Fibroblast of lung (primary cell): Measurements from ENCODE around the gene STXBP5L. TPM values are rescaled to one million over a fixed set of nuclear protein-coding genes. Genes with fewer than 3 reads are reported as not detected.

ENCODE experiments used
- DNase-seq, 2 donors: peaks; one replicate each; pipeline versions ENCODE4 v3.0.0 to v3.0.0-alpha.2; 2010; ENCODE audit warnings: low read depth in 2 of 2
- H2AFZ ChIP-seq: 2 replicates; pipeline ENCODE4 v1.5.1; 2012; ENCODE audit warnings: low read length, control low read depth, inconsistent platforms
- H3K27ac ChIP-seq: 2 replicates; pipeline ENCODE4 v1.5.1; 2011; ENCODE audit warnings: low read length, control low read depth; ENCODE audit not compliant: insufficient read depth
- H3K27me3 ChIP-seq: 2 replicates; pipeline ENCODE4 v1.5.1; 2011; ENCODE audit warnings: mild to moderate bottlenecking, low read length; ENCODE audit not compliant: control insufficient read depth, insufficient read depth
- H3K36me3 ChIP-seq: 2 replicates; pipeline ENCODE4 v1.5.1; 2011; ENCODE audit warnings: low read length; ENCODE audit not compliant: control insufficient read depth, insufficient read depth
- H3K4me1 ChIP-seq: 2 replicates; pipeline ENCODE4 v1.5.1; 2011; ENCODE audit warnings: low read length; ENCODE audit not compliant: control insufficient read depth, insufficient read depth; ENCODE audit errors: extremely low read depth
- H3K4me2 ChIP-seq: 2 replicates; pipeline ENCODE4 v1.5.1; 2011; ENCODE audit warnings: low read length, control low read depth; ENCODE audit not compliant: insufficient read depth; ENCODE audit errors: extremely low read depth
- H3K4me3 ChIP-seq, 4 experiments: fragments of 200-600 bp in 1 of 4; sonication (generic) in 1 of 4; replicated peaks in 1 of 4; 2 replicates each; pipeline ENCODE4 v1.5.1; 2011 to 2016; ENCODE audit warnings: low read length in 4 of 4, low read depth in 3 of 4, mild to moderate bottlenecking in 3 of 4, control low read depth in 2 of 4, inconsistent platforms in 1 of 4, mixed read lengths in 1 of 4; ENCODE audit not compliant: insufficient read depth in 1 of 4; ENCODE audit errors: control extremely low read depth in 1 of 4
- H3K79me2 ChIP-seq: 2 replicates; pipeline ENCODE4 v1.5.1; 2012; ENCODE audit warnings: mild to moderate bottlenecking, low read length, inconsistent platforms; ENCODE audit not compliant: control insufficient read depth, insufficient read depth
- H3K9ac ChIP-seq: 2 replicates; pipeline ENCODE4 v1.5.1; 2011; ENCODE audit warnings: mild to moderate bottlenecking, low read length, control low read depth; ENCODE audit not compliant: insufficient read depth
- H3K9me3 ChIP-seq: 2 replicates; pipeline ENCODE4 v1.5.1; 2012; ENCODE audit warnings: low read depth, low read length; ENCODE audit not compliant: control insufficient read depth, insufficient read depth
- H4K20me1 ChIP-seq: 2 replicates; pipeline ENCODE4 v1.5.1; 2011; ENCODE audit warnings: low read length; ENCODE audit not compliant: control insufficient read depth, insufficient read depth; ENCODE audit errors: extremely low read depth
- CTCF ChIP-seq, 2 donors: IDR thresholded peaks in 1 of 2; conservative IDR thresholded peaks in 1 of 2; 1 replicate in 1 of 2; 2 replicates in 1 of 2; pipeline ENCODE4 v1.5.1; 2011 to 2012; ENCODE audit warnings: low read length in 2 of 2, control low read depth in 1 of 2, inconsistent platforms in 1 of 2, low read depth in 1 of 2, mild to moderate bottlenecking in 1 of 2
- EZH2 ChIP-seq: IDR thresholded peaks from 2 replicates; pipeline ENCODE4 v1.5.1; 2012; ENCODE audit warnings: low read length, control low read depth, mild to moderate bottlenecking; ENCODE audit errors: missing control alignments
- polyA plus RNA-seq, 2 donors: library from polyadenylated mRNA; depleted of rRNA in 1 of 2; stranded (reverse) in 1 of 2; unstranded in 1 of 2; fragments of >200 nt; gene quantifications; 2 replicates each; pipeline ENCODE4 v1.2.1, GENCODE V29; 2011 to 2012; ENCODE audit warnings: missing spikeins in 1 of 2
- total RNA-seq: library from RNA; depleted of rRNA; stranded (reverse); fragments of >200 nt; gene quantifications from 2 replicates; pipeline ENCODE4 v1.2.1, GENCODE V29; 2014

STXBP5L gene
- total and polyA plus RNA-seq, 2 donors (not counting 1 experiment from before 2014, with no cell fraction given), result not detected

- no peak for DNase-seq
- Histone ChIP-seq H3K4me3 (no peak overlapping the region), H3K9ac (no peak overlapping the region), H3K36me3 (no peaks in the 10 kb centered on the region), H3K79me2 (no peaks in the 10 kb centered on the region), H4K20me1 (no peaks in the 10 kb centered on the region), H3K9me3 (no peaks in the 10 kb centered on the region), H3K27me3 (no peaks in the 10 kb centered on the region), H3K4me2 (no peak overlapping the region), H2AFZ (no peak overlapping the region), H3K4me1 (no peaks in the 10 kb centered on the region), H3K27ac (no peak overlapping the region)
- TF ChIP-seq EZH2 (no peak), CTCF (conservative IDR thresholded peaks at IDR 0.05 in 1 of 2, IDR thresholded peaks at IDR 0.05 in 1 of 2; ENCODE audit: low read depth in 1 of 2, low read length in 2 of 2) (no peak)
Observed at GRCh38 chr3:121414924-121415323, 506.9 kb downstream of the STXBP5L start.

GRCh38 chr3:121418182-121418581, 510.2 kb downstream of the STXBP5L start:
- TF ChIP-seq CTCF (conservative IDR thresholded peaks at IDR 0.05 in 1 of 2, IDR thresholded peaks at IDR 0.05 in 1 of 2; ENCODE audit: low read depth in 1 of 2, low read length in 2 of 2), result no peak
- TF ChIP-seq EZH2, result no peak
- no peaks in the 10 kb centered on the region for H3K4me1 ChIP-seq

GRCh38 chr3:121424549-121424948, 516.5 kb downstream of the STXBP5L start:
- no peak overlapping the region for H3K27ac ChIP-seq
- H4K20me1 ChIP-seq, result no peaks in the 10 kb centered on the region
- no peaks in the 10 kb centered on the region for H3K79me2 ChIP-seq
- no peak overlapping the region for H3K9ac ChIP-seq
- H3K36me3 ChIP-seq, result no peaks in the 10 kb centered on the region
- no peak for DNase-seq
- no peak overlapping the region for H3K4me3 ChIP-seq
- H3K4me2 ChIP-seq, result no peak overlapping the region
- no peak overlapping the region for H2AFZ ChIP-seq
- TF ChIP-seq EZH2 (no peak), CTCF (conservative IDR thresholded peaks at IDR 0.05 in 1 of 2, IDR thresholded peaks at IDR 0.05 in 1 of 2; ENCODE audit: low read depth in 1 of 2, low read length in 2 of 2) (no peak)
- no peaks in the 10 kb centered on the region for H3K4me1 ChIP-seq
- no peaks in the 10 kb centered on the region for H3K9me3 ChIP-seq
- H3K27me3 ChIP-seq, result no peaks in the 10 kb centered on the region

More at GRCh38 chr3:121418182-121418581, 510.2 kb downstream of the STXBP5L start:
- Histone ChIP-seq H3K4me2 (no peak overlapping the region), H3K79me2 (no peaks in the 10 kb centered on the region), H3K9ac (no peak overlapping the region), H3K9me3 (no peaks in the 10 kb centered on the region), H4K20me1 (no peaks in the 10 kb centered on the region), H3K36me3 (no peaks in the 10 kb centered on the region), H3K27me3 (no peaks in the 10 kb centered on the region), H3K27ac (no peak overlapping the region), H3K4me3 (no peak overlapping the region), H2AFZ (no peak overlapping the region)
- no peak for DNase-seq
